ENCODE data around the gene PDE6A. TPM values are rescaled to one million over a fixed set of nuclear protein-coding genes. Genes with fewer than 3 reads are reported as not detected.
A peak's percentile ranks its signal among the peaks of the same experiment; 100 is the strongest.
"Not testable (repeated sequence)": the region's sequence is repeated elsewhere in the genome, so short reads cannot be mapped to it uniquely, and the experiment has no call there.

PDE6A gene
- total and polyA plus RNA-seq, 2 donors: 0.01 to 0.05 TPM

DNA sequence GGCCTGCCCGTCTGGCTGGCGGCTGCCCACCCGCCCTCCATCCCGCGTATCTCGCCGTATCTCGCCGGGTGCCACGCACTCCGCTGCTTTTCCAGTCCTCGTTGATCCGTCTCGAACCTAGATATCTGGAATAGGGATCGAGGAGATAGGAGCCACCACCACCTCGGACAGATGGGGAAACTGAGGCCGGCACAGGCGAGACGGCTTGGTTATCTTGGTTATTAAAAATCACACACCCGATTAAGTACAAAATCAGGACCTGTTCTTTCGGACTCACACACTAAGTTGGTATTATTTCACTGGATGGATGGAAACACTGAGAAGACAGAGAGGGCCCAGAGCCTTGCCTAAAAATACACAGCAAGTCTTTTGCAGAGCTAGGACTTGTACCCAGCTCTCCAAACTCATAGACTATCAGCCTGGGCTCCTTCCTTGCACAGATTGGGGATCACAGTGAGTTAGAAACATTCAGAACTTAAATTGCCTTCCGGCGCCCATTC lies 16.6 kb upstream of the PDE6A start:
- H3K4me1 ChIP-seq (ENCODE audit: insufficient read depth): no peaks in the 10 kb centered on the region
- peak overlapping the region; percentile 76 for H3K4me3 ChIP-seq (ENCODE audit: low read depth, low read length)
- WGBS: 12% methylated on average over 23 of the region's 23 CpGs
- no peaks in the 10 kb centered on the region for H3K36me3 ChIP-seq (ENCODE audit: insufficient read depth)
- H3K27ac ChIP-seq (ENCODE audit: low read depth): peak overlapping the region; percentile 46
- no peak for DNase-seq (ENCODE audit: extremely low spot score)

DNA sequence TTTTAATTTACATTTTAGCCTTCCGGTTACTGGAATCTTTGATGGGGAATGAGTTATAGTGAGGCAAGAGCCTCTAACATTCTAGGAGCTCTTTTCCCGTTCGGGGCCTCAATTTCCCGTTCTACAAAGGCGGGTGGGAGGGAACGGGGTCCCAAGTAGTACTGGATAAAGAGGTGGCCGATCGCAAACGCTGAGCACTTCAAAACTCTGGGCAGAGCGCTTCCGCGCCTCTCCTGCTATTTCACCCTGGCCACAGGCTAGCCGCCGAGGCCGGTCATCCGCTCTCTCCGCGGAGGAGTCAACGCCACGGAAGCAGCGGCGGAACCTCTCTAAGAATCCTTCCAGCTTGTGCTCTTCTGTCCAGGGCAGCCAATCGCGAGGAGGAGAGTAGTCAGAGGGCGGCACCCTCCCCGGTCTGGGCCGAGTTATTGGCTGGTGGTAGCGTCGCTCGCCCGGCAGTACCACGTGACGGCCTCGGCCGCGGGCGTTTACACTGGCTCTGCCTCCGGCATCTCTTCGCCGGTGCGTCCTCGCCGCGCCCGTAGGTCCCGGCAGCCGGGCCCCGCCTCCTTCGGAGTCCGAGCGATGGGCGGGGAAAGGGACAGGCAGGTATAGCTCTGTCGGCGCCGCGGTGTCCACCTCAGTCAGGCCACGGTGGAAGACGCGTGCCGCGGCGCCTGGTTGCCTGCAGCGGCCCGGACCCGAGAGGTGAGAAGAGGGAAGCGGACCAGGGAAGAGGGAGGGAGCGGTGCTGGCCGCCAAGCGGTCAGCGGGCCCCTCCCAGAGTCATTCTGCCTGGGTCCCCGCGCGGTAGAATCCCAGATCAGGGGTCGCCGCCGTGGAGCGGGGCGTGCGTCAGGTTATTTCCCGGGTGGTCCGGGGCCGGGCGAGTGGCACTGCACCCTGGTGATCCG lies 15.9 kb upstream of the PDE6A start, which contains the start of gene SLC26A2:
SLC26A2 (plus strand) TSS at position 487 of the 914 bp plus-strand sequence. CDS start 16,895 bp downstream, outside the sequence.
- WGBS: under 1% methylated on average over 84 of the region's 84 CpGs
- peak; percentile 92 for DNase-seq (ENCODE audit: extremely low spot score)
- Histone ChIP-seq H3K27ac (ENCODE audit: low read depth) (peak within 1 kb of the TSS; percentile 80), H3K4me3 (ENCODE audit: low read depth, low read length) (peak within 1 kb of the TSS; percentile 76), H3K4me1 (ENCODE audit: insufficient read depth) (no peaks in the 10 kb centered on the region), H3K36me3 (ENCODE audit: insufficient read depth) (no peaks in the 10 kb centered on the region)

DNA sequence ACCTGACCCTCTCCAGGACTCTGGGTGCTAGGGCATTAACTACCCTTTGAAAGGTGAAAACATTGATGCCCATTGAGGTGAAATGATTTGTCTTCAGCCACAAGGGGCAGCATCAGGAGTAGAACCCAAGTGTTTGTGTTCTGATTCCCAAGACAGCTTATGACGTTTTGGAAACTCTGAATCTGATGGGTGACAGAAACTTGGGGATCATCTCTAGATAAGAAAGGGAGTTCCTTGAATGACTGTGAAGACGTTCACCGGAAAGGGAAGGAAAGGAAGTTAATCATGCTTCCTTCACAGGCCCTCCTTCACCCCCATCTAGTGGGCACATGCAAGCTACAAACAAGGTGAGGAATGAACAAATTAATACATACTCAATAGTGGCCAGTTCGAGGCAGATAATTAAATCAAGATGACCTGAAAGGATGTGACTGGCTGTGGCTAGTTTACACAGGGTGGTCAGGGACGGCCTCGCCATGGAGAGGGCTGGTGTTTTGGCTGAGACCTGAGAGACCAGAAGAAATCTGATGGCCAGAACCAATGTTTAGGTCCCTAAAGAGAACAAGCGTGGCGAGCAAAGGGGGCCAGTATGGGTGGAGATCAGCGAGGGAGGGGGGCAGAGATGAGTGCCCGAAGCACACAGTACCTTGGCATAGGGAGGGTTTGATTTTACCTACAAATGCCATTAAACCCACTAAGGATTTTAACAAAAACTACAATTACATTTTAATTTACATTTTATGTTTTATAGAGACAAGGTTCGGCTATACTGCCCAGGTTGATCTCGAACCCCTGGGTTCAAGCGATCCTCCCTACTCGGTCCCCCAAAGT lies 15.0 kb upstream of the PDE6A start:
- peak overlapping the region; percentile 41 for H3K4me3 ChIP-seq (ENCODE audit: low read depth, low read length)

DNA sequence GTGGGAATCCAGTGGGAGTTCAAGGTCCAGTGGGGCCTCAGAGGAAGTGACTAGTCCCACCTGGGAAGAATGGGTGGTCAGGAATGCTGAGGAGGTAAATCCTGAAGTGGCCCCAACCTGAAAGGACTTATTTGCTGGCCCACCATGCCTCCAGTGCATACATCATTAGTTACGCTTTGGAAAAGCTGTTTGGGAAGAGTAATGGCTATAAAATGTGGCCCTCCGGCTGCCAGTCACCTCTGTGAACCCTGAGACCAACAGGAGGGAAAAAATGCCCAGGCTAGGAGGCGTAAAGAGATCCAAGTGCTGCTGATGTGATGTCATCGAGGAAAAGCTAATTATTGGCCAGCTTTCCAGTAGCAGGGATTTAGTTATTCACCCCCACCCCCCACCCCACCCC lies 13.3 kb upstream of the PDE6A start:
- Histone ChIP-seq H3K27ac (ENCODE audit: low read depth) (no peak overlapping the region), H3K36me3 (ENCODE audit: insufficient read depth) (no peaks in the 10 kb centered on the region), H3K4me3 (ENCODE audit: low read depth, low read length) (no peak overlapping the region), H3K4me1 (ENCODE audit: insufficient read depth) (no peaks in the 10 kb centered on the region)
- DNase-seq (ENCODE audit: extremely low spot score): no peak
- 68% methylated on average over 4 of the region's 4 CpGs for WGBS

More for the DNA sequence above, 15.0 kb upstream of the PDE6A start:
- no peak for DNase-seq (ENCODE audit: extremely low spot score)
- Histone ChIP-seq H3K4me1 (ENCODE audit: insufficient read depth) (no peaks in the 10 kb centered on the region), H3K27ac (ENCODE audit: low read depth) (peak overlapping the region; percentile 80), H3K36me3 (ENCODE audit: insufficient read depth) (no peaks in the 10 kb centered on the region)
- WGBS: 31% methylated on average over 14 of the region's 14 CpGs

DNA sequence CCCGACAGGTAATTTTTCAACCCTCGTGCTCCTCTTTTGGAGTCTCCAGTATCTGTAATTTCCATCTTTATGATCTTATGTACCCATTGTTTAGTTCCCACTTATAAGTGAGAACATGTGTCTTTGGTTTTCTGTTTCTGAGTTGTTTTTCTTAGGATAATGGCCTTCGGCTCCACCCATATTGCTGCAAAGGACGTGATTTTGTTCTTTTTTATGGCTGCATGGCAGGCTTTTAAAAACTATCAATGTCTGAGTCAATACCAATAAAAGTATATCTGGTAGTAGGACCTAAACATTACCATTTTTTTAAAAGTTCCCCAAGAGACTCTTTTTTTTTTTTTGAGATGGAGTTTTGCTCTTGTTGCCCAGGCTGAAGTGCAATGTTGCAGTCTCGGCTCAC lies 12.1 kb upstream of the PDE6A start:
- no peaks in the 10 kb centered on the region for H3K4me1 ChIP-seq (ENCODE audit: insufficient read depth)
- no peaks in the 10 kb centered on the region for H3K36me3 ChIP-seq (ENCODE audit: insufficient read depth)
- whole genome bisulfite sequencing: 77% methylated on average over 5 of the region's 5 CpGs
- DNase-seq (ENCODE audit: extremely low spot score): no peak
- no peak overlapping the region for H3K27ac ChIP-seq (ENCODE audit: low read depth)
- no peak overlapping the region for H3K4me3 ChIP-seq (ENCODE audit: low read depth, low read length)

DNA sequence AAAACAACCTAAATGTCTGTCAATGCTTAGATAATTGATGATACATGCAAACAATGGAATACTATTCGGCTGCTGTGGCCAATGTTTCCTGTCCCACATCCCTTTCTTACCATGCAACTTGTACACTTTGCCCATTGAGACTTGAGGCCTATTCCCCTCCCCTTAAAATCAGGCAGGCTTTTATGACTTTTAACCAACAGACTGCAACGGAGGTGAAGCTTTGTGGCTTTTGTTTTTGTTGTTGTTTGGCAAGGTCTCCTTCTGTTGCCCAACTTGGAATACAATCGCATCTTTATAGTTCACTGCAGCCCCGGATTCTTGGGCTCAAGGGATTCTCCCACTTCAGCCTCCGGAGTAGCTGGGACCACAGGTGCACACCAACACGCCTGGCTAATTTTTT lies 10.2 kb upstream of the PDE6A start:
- Histone ChIP-seq H3K4me3 (ENCODE audit: low read depth, low read length) (no peak overlapping the region), H3K27ac (ENCODE audit: low read depth) (no peak overlapping the region), H3K4me1 (ENCODE audit: insufficient read depth) (no peaks in the 10 kb centered on the region), H3K36me3 (ENCODE audit: insufficient read depth) (no peaks in the 10 kb centered on the region)
- no peak for DNase-seq (ENCODE audit: extremely low spot score)
- WGBS: 86% methylated on average over 6 of the region's 6 CpGs

DNA sequence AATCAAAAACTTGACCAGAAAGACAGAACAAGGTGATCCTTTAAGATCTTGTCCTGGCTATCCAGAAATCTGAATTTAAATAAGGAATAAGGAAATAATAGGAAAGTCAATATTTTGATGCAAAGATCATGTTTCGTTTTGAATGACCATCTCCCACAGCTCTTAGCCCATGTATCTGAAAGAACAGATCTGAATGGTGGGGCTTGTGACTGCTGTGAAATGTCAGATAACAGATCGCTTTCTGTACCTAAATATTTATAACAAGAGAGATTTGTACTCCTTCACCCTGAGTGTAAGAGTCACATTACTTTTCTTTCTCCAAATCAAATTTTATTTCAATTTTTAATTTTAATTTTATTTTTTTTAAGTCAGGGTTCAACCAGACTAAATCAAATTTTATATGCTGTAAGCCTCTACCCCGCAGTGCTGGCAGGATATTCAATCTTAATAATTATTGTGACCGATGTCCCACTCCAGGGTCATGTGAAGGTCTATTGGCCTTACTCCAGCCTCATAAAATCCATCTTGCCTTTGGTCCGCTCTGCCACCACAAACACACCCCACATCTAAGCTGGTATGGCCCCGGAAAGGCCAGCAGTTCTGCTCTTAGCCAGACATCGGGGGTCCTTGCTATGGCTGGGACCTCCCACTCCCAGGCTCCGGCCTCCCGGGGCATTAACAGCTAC lies 9.0 kb upstream of the PDE6A start:
- WGBS: 34% methylated on average over 9 of the region's 9 CpGs
- H3K4me3 ChIP-seq (ENCODE audit: low read depth, low read length): no peak overlapping the region

DNA sequence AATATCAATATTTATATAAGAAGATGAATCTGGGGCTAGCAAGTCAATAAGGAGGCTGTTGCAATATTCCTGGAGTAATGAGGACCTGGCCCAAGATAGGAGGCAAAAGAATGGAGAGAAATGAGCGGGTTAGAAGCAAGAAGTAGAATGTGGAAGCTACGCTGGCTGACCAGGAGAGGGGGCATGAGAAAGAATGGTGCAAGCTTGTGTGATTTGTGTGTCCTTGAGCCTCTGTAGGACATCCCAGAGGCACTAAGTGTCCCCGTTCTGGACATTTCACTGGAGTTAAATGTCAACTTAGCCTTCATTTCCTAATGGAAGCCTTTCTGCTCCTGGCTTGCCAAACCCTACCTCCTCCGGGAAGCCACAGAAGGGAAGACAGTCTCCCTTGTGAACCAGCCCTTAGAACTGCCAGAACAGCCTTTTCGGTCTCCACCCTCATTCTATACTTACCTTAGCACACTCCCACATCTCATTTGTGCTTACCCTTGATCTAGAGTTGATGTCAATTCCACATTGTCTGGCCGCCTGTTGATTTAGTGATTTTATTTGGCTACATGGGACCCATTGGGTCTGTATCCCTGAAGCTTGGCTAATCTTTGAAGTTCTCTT lies 6.7 kb upstream of the PDE6A start:
- no peak for DNase-seq (ENCODE audit: extremely low spot score)
- WGBS: 86% methylated on average over 6 of the region's 6 CpGs
- Histone ChIP-seq H3K36me3 (ENCODE audit: insufficient read depth) (no peaks in the 10 kb centered on the region), H3K4me1 (ENCODE audit: insufficient read depth) (no peaks in the 10 kb centered on the region), H3K27ac (ENCODE audit: low read depth) (no peak overlapping the region), H3K4me3 (ENCODE audit: low read depth, low read length) (no peak overlapping the region)

More for the DNA sequence above, 9.0 kb upstream of the PDE6A start:
- H3K36me3 ChIP-seq (ENCODE audit: insufficient read depth): no peaks in the 10 kb centered on the region
- H3K27ac ChIP-seq (ENCODE audit: low read depth): no peak overlapping the region
- DNase-seq (ENCODE audit: extremely low spot score): no peak
- H3K4me1 ChIP-seq (ENCODE audit: insufficient read depth): no peaks in the 10 kb centered on the region

DNA sequence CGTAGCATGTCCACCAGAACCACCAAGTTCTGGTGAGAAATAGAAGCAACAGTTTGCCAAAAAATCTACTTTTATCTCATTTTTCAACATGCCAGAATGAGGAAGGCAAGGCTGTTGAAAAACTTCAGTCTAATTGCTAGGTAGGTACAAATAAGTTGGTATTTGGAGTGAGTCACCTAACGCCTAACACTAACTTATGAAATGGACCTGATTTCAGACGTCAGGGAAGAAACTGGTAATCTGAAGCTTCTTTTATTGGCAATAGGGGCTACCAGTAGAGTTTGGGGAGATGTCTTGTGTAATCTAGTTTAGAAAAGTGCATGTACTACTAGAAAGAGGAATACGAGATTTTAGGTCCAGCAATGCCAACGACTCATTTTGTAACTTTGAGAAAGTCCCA lies 4.4 kb upstream of the PDE6A start:
- Histone ChIP-seq H3K4me1 (ENCODE audit: insufficient read depth) (no peaks in the 10 kb centered on the region), H3K27ac (ENCODE audit: low read depth) (no peak overlapping the region), H3K4me3 (ENCODE audit: low read depth, low read length) (no peak overlapping the region), H3K36me3 (ENCODE audit: insufficient read depth) (no peaks in the 10 kb centered on the region)
- WGBS: 80% methylated on average over 5 of the region's 5 CpGs
- no peak for DNase-seq (ENCODE audit: extremely low spot score)

DNA sequence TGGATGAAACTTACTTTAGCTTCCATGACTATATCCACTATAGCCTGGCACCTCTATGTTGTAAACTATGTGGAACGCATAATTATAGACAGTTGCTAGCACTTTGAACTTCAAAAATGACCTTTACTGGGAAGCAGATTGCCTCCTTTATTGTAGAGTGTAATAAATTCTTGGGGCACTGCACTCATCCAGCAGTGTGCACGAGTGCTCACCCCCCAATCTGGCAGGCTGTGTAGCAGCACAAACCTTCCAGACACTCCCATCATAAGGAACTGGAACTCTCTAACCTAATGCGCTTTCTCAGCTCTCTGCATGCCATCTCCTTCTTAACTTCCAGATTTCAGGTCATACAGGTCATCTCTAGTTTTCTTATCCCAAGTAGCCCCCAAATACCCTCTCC lies 1.5 kb upstream of the PDE6A start:
- 76% methylated on average over 3 of the region's 3 CpGs for WGBS
- no peaks in the 10 kb centered on the region for H3K36me3 ChIP-seq (ENCODE audit: insufficient read depth)
- H3K4me3 ChIP-seq (ENCODE audit: low read depth, low read length): no peak overlapping the region
- H3K27ac ChIP-seq (ENCODE audit: low read depth): no peak overlapping the region
- H3K4me1 ChIP-seq (ENCODE audit: insufficient read depth): no peaks in the 10 kb centered on the region
- no peak for DNase-seq (ENCODE audit: extremely low spot score)

DNA sequence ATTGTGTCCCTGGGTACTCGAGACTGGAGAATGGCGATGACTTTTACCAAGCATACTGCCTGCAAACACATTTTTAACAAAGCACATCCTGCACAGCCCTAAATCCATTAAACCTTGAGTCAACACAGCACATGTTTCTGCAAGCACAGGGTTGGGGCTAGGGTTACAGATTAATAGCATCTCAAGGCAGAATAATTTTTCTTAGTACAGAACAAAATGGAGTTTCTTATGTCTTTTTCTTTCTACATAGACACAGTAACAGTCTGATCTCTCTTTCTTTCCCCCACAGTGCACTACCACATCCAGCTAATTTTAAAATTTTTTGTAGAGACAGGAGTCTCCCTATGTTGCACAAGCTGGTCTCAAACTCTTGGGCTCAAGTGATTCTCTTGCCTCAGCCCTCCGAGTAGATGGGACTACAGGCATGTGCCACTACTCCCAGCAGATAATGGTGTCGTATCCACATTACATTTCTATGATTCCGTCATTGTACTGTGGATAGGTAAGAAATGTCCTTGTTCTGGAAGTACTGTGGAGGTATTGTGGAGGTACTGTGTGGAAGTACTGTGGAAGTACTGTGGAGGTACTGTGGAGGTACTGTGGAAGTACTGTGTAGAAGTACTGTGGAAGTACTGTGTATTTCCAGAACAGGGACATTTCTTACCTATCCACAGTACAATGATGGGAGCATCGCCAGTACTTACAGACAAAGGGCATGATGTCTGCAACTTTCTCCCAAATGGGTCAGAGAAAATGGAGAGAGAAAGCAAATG lies 1.2 kb downstream of the PDE6A start:
- not testable (repeated sequence) for DNase-seq (ENCODE audit: extremely low spot score); H3K4me1 ChIP-seq (ENCODE audit: insufficient read depth); H3K27ac ChIP-seq (ENCODE audit: low read depth); H3K4me3 ChIP-seq (ENCODE audit: low read depth, low read length); H3K36me3 ChIP-seq (ENCODE audit: insufficient read depth)
- 84% methylated on average over 6 of the region's 6 CpGs for WGBS

DNA sequence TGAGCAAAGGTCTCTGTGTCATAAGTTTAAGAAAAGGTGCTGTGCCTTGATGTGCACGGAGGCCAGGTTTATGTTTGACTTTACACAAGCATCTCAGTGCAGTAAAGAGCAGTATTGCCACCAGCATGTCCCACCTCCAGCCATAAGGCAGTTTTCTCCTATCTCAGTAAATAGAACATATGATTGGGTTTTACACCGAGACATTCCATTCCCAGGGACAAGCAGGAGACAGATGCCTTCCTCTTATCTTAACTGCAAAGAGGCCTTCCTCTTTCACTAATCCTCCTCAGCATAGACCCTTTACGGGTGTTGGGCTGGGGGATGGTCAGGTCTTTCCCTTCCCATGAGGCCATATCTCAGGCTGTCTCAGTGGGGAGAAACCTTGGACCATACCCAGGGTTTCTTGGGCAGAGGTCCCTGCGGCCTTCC lies 1.8 kb downstream of the PDE6A start:
- not testable (repeated sequence) for H3K4me3 ChIP-seq (ENCODE audit: low read depth, low read length); H3K4me1 ChIP-seq (ENCODE audit: insufficient read depth); DNase-seq (ENCODE audit: extremely low spot score); H3K36me3 ChIP-seq (ENCODE audit: insufficient read depth); H3K27ac ChIP-seq (ENCODE audit: low read depth)
- WGBS: 59% methylated on average over 4 of the region's 4 CpGs
